HEK293 (cell line): ENCODE measurements around the gene RACK1.

ENCODE experiments used
- CTCF ChIP-seq: fragments of 450-650 bp; formaldehyde crosslinking; IDR thresholded peaks from 2 replicates; pipeline ENCODE4 v1.5.1; 2016; ENCODE audit warnings: missing biosample characterization, missing genetic modification characterization
- SETDB1 ChIP-seq: IDR thresholded peaks from one replicate; pipeline ENCODE4 v1.6.1; 2017; ENCODE audit warnings: mild to moderate bottlenecking, low read length, moderate library complexity, mixed read lengths; ENCODE audit not compliant: insufficient read length

- TF ChIP-seq CTCF (tag by site-specific recombination) (no peak), SETDB1 (no peak)
These were observed 45.5 kb downstream of the RACK1 start for GRCh38 chr5:181198106-181198685.
